SU-DHL-6 (cell line): ENCODE measurements around the gene TES.

Source experiments
- H2AFZ ChIP-seq: fragments of 200-600 bp; sonication (generic); 2 replicates; pipeline ENCODE4 v1.6.1; 2014; ENCODE audit warnings: low read depth, mild to moderate bottlenecking, moderate library complexity, mixed read lengths, antibody characterized with exemption, low read length; ENCODE audit not compliant: severe bottlenecking
- H3F3A ChIP-seq: fragments of 200-600 bp; shearing (Covaris generic); 2 replicates; pipeline ENCODE4 v1.6.0; 2016; ENCODE audit warnings: antibody characterized with exemption, mild to moderate bottlenecking; ENCODE audit not compliant: insufficient read depth
- H3K27ac ChIP-seq: fragments of 200-600 bp; sonication (generic); 2 replicates; pipeline ENCODE4 v1.5.1; 2016; ENCODE audit warnings: low read depth, mild to moderate bottlenecking, low read length, moderate library complexity, mixed read lengths
- H3K27me3 ChIP-seq: fragments of 200-600 bp; sonication (generic), shearing (Covaris generic); 2 replicates; pipeline ENCODE4 v1.6.0; 2014; ENCODE audit warnings: mild to moderate bottlenecking, low read length
- H3K36me3 ChIP-seq: fragments of 200-600 bp; sonication (generic); 2 replicates; pipeline ENCODE4 v1.6.1; 2014; ENCODE audit warnings: mild to moderate bottlenecking, low read length, mixed read lengths
- H3K4me2 ChIP-seq: fragments of 300-600, 200-600 bp; shearing (Covaris generic), sonication (generic); 2 replicates; pipeline ENCODE4 v1.6.0; 2014; ENCODE audit warnings: low read length, low read depth, mild to moderate bottlenecking; ENCODE audit not compliant: poor library complexity, severe bottlenecking
- H3K4me3 ChIP-seq: fragments of 200-600 bp; sonication (generic); 2 replicates; pipeline ENCODE4 v1.5.1; 2014; ENCODE audit warnings: antibody characterized with exemption, low read length, mild to moderate bottlenecking, mixed read lengths; ENCODE audit not compliant: insufficient read depth, poor library complexity, severe bottlenecking
- H3K79me2 ChIP-seq: fragments of 200-600 bp; sonication (generic); 2 replicates; pipeline ENCODE4 v1.6.1; 2014; ENCODE audit warnings: mild to moderate bottlenecking, low read length, moderate library complexity; ENCODE audit not compliant: insufficient read depth
- H3K9ac ChIP-seq: fragments of 200-600 bp; sonication (generic); 2 replicates; pipeline ENCODE4 v1.7.0; 2014; ENCODE audit warnings: mild to moderate bottlenecking, low read length
- H3K9me2 ChIP-seq: fragments of 200-600 bp; sonication (generic); replicated peaks from 2 replicates; pipeline ENCODE4 v1.6.1; 2014; ENCODE audit warnings: low read length; ENCODE audit not compliant: insufficient read depth
- H3K9me3 ChIP-seq: fragments of 200-600 bp; sonication (generic); 2 replicates; pipeline ENCODE4 v1.6.1; 2014; ENCODE audit warnings: low read length, mixed read lengths; ENCODE audit not compliant: insufficient read depth
- H4K20me1 ChIP-seq: fragments of 200-600 bp; sonication (generic); 2 replicates; pipeline ENCODE4 v1.6.1; 2014; ENCODE audit warnings: low read depth, mild to moderate bottlenecking, antibody characterized with exemption, low read length, moderate library complexity, mixed read lengths
- EZH2phosphoT487 ChIP-seq: fragments of 200-600 bp; sonication (generic), shearing (Covaris generic); conservative IDR thresholded peaks from 2 replicates; pipeline ENCODE4 v1.6.1; 2018; ENCODE audit warnings: mild to moderate bottlenecking, antibody characterized with exemption, low read length, moderate library complexity, mixed read lengths
- TF ChIP-seq, protein P1 (sequence below): fragments of 200-600 bp; sonication (generic); IDR thresholded peaks from one replicate; pipeline ENCODE4 v1.5.1; 2017; ENCODE audit warnings: antibody characterized with exemption, mild to moderate bottlenecking, low read length, moderate library complexity; ENCODE audit not compliant: insufficient read depth, poor library complexity, severe bottlenecking

The TES gene

DNA sequence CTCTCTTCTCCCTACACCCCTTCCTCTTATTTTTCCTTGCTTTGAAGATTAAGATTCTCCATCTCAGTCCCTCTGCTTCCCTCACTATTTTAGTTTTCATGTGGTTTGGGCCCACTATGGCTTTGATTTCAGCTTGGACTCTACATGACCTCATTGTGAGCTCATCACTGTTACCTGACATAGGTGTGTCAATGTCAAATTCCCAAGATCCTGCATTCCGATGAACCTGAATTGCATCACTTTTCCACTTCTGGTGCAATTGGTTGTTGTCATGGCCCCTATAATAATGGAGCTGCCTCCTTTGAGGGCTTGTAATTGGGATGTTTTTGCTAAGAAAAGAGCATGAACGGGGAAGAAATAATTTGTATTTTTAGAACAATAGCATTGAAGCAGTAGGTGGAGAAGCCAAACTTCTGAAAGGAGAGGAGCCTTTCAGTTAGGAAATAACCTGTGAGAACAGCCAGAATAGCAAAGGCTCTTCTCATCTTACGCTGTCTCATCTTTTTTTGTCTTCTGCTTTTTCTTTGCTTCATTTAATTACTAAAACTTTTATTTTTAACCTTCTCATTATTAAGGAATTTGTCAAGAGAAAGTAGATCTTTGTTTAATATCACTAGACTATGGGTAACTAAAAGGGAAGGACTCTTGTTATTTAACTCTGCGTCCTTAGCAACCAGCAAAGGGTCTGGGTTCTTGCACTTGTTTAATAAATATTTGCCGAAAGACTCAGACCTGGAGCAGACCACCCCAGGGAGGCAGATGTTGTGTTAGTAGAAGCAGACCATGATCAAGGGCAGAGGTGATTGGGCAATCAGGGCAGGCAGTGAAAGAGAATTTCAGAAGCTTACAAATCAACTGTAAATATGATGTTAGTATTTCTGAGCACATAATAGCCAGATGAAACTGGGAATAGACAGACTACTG, 95.4 kb downstream of the TES start:
- Histone ChIP-seq H4K20me1 (no peaks in the 10 kb centered on the region), H3K79me2 (no peaks in the 10 kb centered on the region), H3K27me3 (no peaks in the 10 kb centered on the region), H3K36me3 (no peaks in the 10 kb centered on the region), H3K9me3 (no peaks in the 10 kb centered on the region), H3K4me3 (no peak overlapping the region), H3K27ac (no peak overlapping the region), H3F3A (no peaks in the 10 kb centered on the region), H3K9ac (no peak overlapping the region), H3K4me2 (no peak overlapping the region), H2AFZ (no peak overlapping the region), H3K9me2 (no peaks in the 10 kb centered on the region)
- TF ChIP-seq, protein P1, sequence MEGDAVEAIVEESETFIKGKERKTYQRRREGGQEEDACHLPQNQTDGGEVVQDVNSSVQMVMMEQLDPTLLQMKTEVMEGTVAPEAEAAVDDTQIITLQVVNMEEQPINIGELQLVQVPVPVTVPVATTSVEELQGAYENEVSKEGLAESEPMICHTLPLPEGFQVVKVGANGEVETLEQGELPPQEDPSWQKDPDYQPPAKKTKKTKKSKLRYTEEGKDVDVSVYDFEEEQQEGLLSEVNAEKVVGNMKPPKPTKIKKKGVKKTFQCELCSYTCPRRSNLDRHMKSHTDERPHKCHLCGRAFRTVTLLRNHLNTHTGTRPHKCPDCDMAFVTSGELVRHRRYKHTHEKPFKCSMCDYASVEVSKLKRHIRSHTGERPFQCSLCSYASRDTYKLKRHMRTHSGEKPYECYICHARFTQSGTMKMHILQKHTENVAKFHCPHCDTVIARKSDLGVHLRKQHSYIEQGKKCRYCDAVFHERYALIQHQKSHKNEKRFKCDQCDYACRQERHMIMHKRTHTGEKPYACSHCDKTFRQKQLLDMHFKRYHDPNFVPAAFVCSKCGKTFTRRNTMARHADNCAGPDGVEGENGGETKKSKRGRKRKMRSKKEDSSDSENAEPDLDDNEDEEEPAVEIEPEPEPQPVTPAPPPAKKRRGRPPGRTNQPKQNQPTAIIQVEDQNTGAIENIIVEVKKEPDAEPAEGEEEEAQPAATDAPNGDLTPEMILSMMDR, result no peak
- no peak for TF ChIP-seq EZH2phosphoT487

DNA sequence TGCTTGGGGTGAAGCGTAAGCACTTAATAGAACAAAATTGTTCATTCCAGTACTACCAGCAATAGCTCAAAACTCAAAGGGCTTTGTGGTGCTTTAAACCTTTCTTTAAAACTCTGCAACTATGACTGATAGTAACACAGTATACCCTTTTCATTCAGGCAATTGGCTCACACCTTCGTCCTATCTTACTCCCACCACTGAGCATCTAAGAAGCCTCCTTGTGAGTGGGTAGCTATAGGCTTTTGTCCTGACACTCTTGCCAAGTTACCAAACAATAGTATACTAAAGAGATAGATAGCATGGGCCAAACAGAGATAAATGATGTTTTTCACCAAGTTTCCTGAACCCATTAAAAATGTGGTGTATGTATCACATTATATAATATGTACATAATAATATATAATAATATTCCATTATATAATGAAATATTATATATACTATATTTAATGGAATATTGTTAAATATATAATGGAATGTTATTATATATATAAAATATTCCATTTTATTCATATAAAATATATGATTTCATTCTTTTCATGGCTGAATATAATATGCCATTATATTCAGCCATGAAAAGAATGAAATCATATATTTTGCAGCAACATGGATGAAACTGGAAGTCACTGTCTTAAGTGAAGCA, 96.2 kb downstream of the TES start:
- Histone ChIP-seq H2AFZ (no peak overlapping the region), H3K27ac (no peak overlapping the region), H3K9me3 (no peaks in the 10 kb centered on the region), H3K79me2 (no peaks in the 10 kb centered on the region), H3K4me2 (no peak overlapping the region), H3F3A (no peaks in the 10 kb centered on the region), H3K9ac (no peak overlapping the region), H4K20me1 (no peaks in the 10 kb centered on the region), H3K4me3 (no peak overlapping the region), H3K27me3 (no peaks in the 10 kb centered on the region), H3K9me2 (no peaks in the 10 kb centered on the region), H3K36me3 (no peaks in the 10 kb centered on the region)
- TF ChIP-seq, protein P1, result no peak
- no peak for TF ChIP-seq EZH2phosphoT487

DNA sequence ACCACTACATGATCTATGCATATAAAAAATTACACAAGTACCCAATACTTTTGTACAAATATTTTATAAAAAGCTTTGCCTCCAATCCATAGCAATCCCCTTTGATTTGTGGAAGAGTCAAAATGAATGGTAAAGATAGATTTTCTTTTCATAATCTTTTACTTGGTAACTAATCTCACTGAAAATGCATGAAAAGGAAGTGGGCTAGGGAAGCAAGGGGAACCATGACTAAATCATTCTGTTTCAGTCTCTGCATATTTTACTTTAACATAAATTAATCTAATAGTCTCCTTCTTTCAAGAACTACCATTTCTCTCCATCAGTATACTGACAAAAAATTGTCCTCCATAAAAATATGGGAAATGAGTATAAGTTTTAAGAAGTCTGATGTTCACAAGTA, 96.9 kb downstream of the TES start:
- Histone ChIP-seq H4K20me1 (no peaks in the 10 kb centered on the region), H2AFZ (no peak overlapping the region), H3K4me3 (no peak overlapping the region), H3K9me2 (no peaks in the 10 kb centered on the region), H3K27ac (no peak overlapping the region), H3K4me2 (no peak overlapping the region), H3K9ac (no peak overlapping the region), H3K79me2 (no peaks in the 10 kb centered on the region), H3K9me3 (no peaks in the 10 kb centered on the region), H3F3A (no peaks in the 10 kb centered on the region), H3K36me3 (no peaks in the 10 kb centered on the region), H3K27me3 (no peaks in the 10 kb centered on the region)
- TF ChIP-seq, protein P1, result no peak
- TF ChIP-seq EZH2phosphoT487, result no peak
